Caco-2 (cell line): ENCODE results near the gene CDC40. TPM values are rescaled to one million over a fixed set of nuclear protein-coding genes. Genes with fewer than 3 reads are reported as not detected.

Experiments
- BruUV-seq: library from RNA; stranded (reverse); fragments of 400-500 nt; replicated peaks from 2 replicates; lab custom pipeline; 2021; lab: Mats Ljungman, UMichigan
- CTCF ChIA-PET: fragments of 300-600 bp; sonication (Branson Sonifier 250); formaldehyde crosslinking; loops from one replicate; lab custom pipeline; 2022; ENCODE audit warnings: antibody characterized with exemption; lab: Charles Lee
- POLR2A ChIA-PET: fragments of 300-600 bp; sonication (Branson Sonifier 250); formaldehyde crosslinking; loops from one replicate; lab custom pipeline; 2022; ENCODE audit warnings: antibody characterized with exemption; lab: Charles Lee
- DNase-seq, 2 experiments: peaks; one replicate each; pipeline versions ENCODE4 v3.0.0 to v3.0.0-alpha.2; 2020 to 2022
- H3K27me3 ChIP-seq: replicated peaks from 2 replicates; pipeline ENCODE4 v1.6.0; 2011; ENCODE audit warnings: low read length; ENCODE audit not compliant: control insufficient read depth, insufficient read depth
- H3K36me3 ChIP-seq: 2 replicates; pipeline ENCODE4 v1.5.1; 2011; ENCODE audit warnings: low read length; ENCODE audit not compliant: control insufficient read depth, insufficient read depth
- H3K4me1 ChIP-seq: fragments of 250-450 bp; sonication (Bioruptor Pico); 2 replicates; pipeline ENCODE4 v1.5.1; 2020; ENCODE audit warnings: mild to moderate bottlenecking
- H3K4me3 ChIP-seq: 2 replicates; pipeline ENCODE4 v1.5.1; 2011; ENCODE audit warnings: low read depth, mild to moderate bottlenecking, control low read depth, low read length
- H3K9me3 ChIP-seq: fragments of 250-450 bp; sonication (Bioruptor Pico); 2 replicates; pipeline ENCODE4 v1.5.1; 2020; ENCODE audit warnings: mild to moderate bottlenecking, moderate library complexity
- H3K27ac Mint-ChIP-seq: one replicate; pipeline ENCODE4 v1.8.0; 2022; ENCODE audit warnings: mixed read lengths; ENCODE audit not compliant: unreplicated experiment
- H3K27me3 Mint-ChIP-seq: one replicate; pipeline ENCODE4 v1.8.0; 2022; ENCODE audit warnings: mixed read lengths; ENCODE audit not compliant: insufficient read depth, unreplicated experiment
- H3K36me3 Mint-ChIP-seq: one replicate; pipeline ENCODE4 v1.8.0; 2022; ENCODE audit warnings: mild to moderate bottlenecking, mixed read lengths; ENCODE audit not compliant: insufficient read depth, unreplicated experiment
- H3K4me1 Mint-ChIP-seq: one replicate; pipeline ENCODE4 v1.8.0; 2022; ENCODE audit warnings: low read depth, mixed read lengths; ENCODE audit not compliant: unreplicated experiment
- H3K4me3 Mint-ChIP-seq: one replicate; pipeline ENCODE4 v1.8.0; 2022; ENCODE audit warnings: mild to moderate bottlenecking, moderate library complexity, mixed read lengths; ENCODE audit not compliant: unreplicated experiment
- H3K9me3 Mint-ChIP-seq: one replicate; pipeline ENCODE4 v1.8.0; 2022; ENCODE audit warnings: mixed read lengths; ENCODE audit not compliant: unreplicated experiment
- intact Hi-C: fragments of 100-400 bp; cut with micrococcal nuclease; formaldehyde crosslinking; loops from one replicate; pipeline ENCODE4 v1.10.0; 2022; ENCODE audit not compliant: unreplicated experiment
- total RNA-seq: library from RNA; stranded (reverse); gene quantifications from 2 replicates; pipeline ENCODE4 v1.2.3, GENCODE V29; 2022
- TF ChIP-seq, protein P1 (sequence below), 2 experiments: fragments of 200-600 bp in 1 of 2; IDR thresholded peaks; 1 replicate in 1 of 2; 2 replicates in 1 of 2; pipeline versions ENCODE4 v1.5.1 to v1.8.0; 2011 to 2022; ENCODE audit warnings: antibody characterized with exemption in 1 of 2, control low read depth in 1 of 2, inconsistent platforms in 1 of 2, low read depth in 1 of 2, low read length in 1 of 2, mild to moderate bottlenecking in 1 of 2, moderate library complexity in 1 of 2; ENCODE audit not compliant: insufficient read depth in 1 of 2, severe bottlenecking in 1 of 2, unreplicated experiment in 1 of 2

The CDC40 gene
- total RNA-seq, 1 experiment from 2014 or later: 22.7 TPM

DNA sequence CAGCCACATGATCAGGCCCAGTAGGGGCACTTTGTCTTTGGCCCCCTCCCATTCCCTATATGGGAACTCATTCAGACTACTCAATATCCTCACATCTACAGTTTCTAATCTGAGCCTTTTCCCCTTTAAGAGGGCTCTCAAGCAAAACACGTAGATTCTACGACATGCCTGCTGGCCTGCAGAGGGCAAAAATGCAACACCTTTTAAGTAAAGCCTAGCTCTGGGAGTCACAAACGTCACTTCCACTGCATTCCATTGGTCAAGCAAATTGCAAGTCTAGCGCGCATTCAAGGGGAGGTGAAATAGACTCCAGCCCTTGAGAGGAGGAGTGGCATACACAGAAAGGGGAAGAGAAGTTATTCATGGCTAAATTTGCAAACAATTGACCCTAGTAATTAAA, 70.6 kb downstream of the CDC40 start:
- no peaks in the 10 kb centered on the region for H3K9me3 ChIP-seq
- no peaks in the 10 kb centered on the region for H3K36me3 ChIP-seq
- intact Hi-C loops: loop anchor here (1.0 kb wide), 1 partner anchor 140 kb away; no protein-coding TSS in a partner anchor
- ChIA-PET CTCF (interaction anchor here (1.5 kb wide), 1 partner anchor 91 kb away, joined by 6 read pairs; no protein-coding TSS in a partner anchor), POLR2A (no interaction called here)
- H3K4me3 ChIP-seq: no peak overlapping the region
- Mint-ChIP-seq H3K27ac (no peak overlapping the region), H3K27me3 (peaks cover 3% of the 10 kb centered on the region), H3K4me3 (no peak overlapping the region), H3K9me3 (no peaks in the 10 kb centered on the region), H3K4me1 (no peaks in the 10 kb centered on the region), H3K36me3 (no peaks in the 10 kb centered on the region)
- TF ChIP-seq, protein P1, sequence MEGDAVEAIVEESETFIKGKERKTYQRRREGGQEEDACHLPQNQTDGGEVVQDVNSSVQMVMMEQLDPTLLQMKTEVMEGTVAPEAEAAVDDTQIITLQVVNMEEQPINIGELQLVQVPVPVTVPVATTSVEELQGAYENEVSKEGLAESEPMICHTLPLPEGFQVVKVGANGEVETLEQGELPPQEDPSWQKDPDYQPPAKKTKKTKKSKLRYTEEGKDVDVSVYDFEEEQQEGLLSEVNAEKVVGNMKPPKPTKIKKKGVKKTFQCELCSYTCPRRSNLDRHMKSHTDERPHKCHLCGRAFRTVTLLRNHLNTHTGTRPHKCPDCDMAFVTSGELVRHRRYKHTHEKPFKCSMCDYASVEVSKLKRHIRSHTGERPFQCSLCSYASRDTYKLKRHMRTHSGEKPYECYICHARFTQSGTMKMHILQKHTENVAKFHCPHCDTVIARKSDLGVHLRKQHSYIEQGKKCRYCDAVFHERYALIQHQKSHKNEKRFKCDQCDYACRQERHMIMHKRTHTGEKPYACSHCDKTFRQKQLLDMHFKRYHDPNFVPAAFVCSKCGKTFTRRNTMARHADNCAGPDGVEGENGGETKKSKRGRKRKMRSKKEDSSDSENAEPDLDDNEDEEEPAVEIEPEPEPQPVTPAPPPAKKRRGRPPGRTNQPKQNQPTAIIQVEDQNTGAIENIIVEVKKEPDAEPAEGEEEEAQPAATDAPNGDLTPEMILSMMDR (IDR thresholded peaks at IDR 0.05; ENCODE audit: insufficient read depth in 1 of 2, low read depth in 1 of 2, low read length in 1 of 2, severe bottlenecking in 1 of 2, unreplicated experiment in 1 of 2): peak; percentile 18 to 28
- H3K27me3 ChIP-seq: no peaks in the 10 kb centered on the region
- no peaks in the 10 kb centered on the region for H3K4me1 ChIP-seq
- BruUV-seq: no TSS peak
- DNase-seq: peak; percentile 48 to 57

DNA sequence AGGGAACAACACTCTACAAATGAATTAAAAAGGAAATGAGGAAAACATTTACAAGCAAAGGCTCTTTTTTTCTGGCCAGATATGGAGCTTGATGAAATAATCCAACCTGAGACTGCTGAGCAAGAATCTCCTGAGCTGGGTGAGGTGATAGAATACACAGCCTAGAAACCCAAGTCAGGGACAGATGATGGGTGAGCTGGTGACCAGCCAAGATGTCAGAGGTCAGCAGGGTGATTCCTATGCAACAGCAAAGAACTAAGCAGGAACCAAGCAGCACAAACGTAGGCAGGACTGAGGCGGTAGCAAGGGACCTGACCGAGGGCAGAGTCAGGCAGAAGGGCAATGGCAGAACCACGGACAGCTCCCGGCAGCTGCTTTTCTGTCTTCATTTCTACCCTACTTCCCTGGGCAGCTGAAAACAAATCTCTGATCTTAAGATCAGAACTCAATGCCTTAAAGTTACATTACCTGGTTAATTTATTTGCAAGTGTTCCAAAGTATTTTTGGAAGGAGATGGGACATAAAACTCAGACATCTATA, 75.1 kb downstream of the CDC40 start:
- Histone ChIP-seq H3K4me1 (no peaks in the 10 kb centered on the region), H3K36me3 (no peaks in the 10 kb centered on the region), H3K9me3 (no peaks in the 10 kb centered on the region), H3K27me3 (no peaks in the 10 kb centered on the region), H3K4me3 (no peak overlapping the region)
- Mint-ChIP-seq H3K9me3 (no peaks in the 10 kb centered on the region), H3K27me3 (peaks cover 10% of the 10 kb centered on the region), H3K27ac (no peak overlapping the region), H3K4me3 (no peak overlapping the region), H3K36me3 (no peaks in the 10 kb centered on the region), H3K4me1 (no peaks in the 10 kb centered on the region)
- BruUV-seq: no TSS peak
- intact Hi-C loops: no loop called here
- CTCF ChIA-PET: no interaction called here
- TF ChIP-seq, protein P1 (IDR thresholded peaks at IDR 0.05; ENCODE audit: insufficient read depth in 1 of 2, low read depth in 1 of 2, low read length in 1 of 2, severe bottlenecking in 1 of 2, unreplicated experiment in 1 of 2): no peak
- peak; percentile 48 to 57 for DNase-seq
- POLR2A ChIA-PET: no interaction called here

DNA sequence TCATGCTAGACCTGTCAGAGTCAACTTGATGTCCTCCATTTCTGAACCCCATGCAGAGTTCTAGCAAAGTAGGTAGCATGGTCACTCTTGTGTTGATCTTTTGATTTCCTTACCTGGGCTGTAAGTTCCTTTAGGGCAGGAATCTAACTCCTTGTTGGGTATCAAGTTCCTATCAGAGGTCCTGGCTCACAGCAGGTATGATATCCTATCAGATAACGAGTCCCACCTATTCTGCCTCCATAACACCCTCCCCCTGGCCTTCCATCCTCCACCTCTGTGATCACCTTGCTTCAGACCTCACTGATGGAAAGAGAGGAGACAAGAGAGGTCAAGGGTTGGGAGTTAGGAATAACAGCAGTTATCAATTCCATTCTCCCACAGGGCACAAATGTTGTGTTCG, 76.1 kb downstream of the CDC40 start:
- Mint-ChIP-seq H3K4me3 (no peak overlapping the region), H3K27ac (no peak overlapping the region), H3K4me1 (no peaks in the 10 kb centered on the region), H3K27me3 (peaks cover 7% of the 10 kb centered on the region), H3K9me3 (no peaks in the 10 kb centered on the region), H3K36me3 (no peaks in the 10 kb centered on the region)
- DNase-seq: no peak
- H3K27me3 ChIP-seq: no peaks in the 10 kb centered on the region
- no peaks in the 10 kb centered on the region for H3K36me3 ChIP-seq
- no peaks in the 10 kb centered on the region for H3K9me3 ChIP-seq
- TF ChIP-seq, protein P1 (IDR thresholded peaks at IDR 0.05; ENCODE audit: insufficient read depth in 1 of 2, low read depth in 1 of 2, low read length in 1 of 2, severe bottlenecking in 1 of 2, unreplicated experiment in 1 of 2): no peak
- H3K4me1 ChIP-seq: no peaks in the 10 kb centered on the region
- intact Hi-C loops: no loop called here
- no TSS peak for BruUV-seq
- ChIA-PET CTCF (no interaction called here), POLR2A (no interaction called here)
- no peak overlapping the region for H3K4me3 ChIP-seq
